NT2/D1 (cell line): Measurements from ENCODE around the gene BCL7A.

Experiments
- DNase-seq: peaks from one replicate; pipeline ENCODE4 v3.0.0-alpha.2; 2011; ENCODE audit warnings: low read depth, low spot score
- H3K27me3 ChIP-seq: 2 replicates; pipeline ENCODE4 v1.6.0; 2011; ENCODE audit warnings: mild to moderate bottlenecking; ENCODE audit not compliant: insufficient read length, insufficient read depth
- H3K36me3 ChIP-seq: 2 replicates; pipeline ENCODE4 v1.6.1; 2011; ENCODE audit warnings: mild to moderate bottlenecking, low read length, mixed read lengths; ENCODE audit not compliant: insufficient read depth, insufficient read length
- H3K4me1 ChIP-seq: 2 replicates; pipeline ENCODE4 v1.5.1; 2011; ENCODE audit not compliant: insufficient read depth, insufficient read length
- H3K4me3 ChIP-seq: 2 replicates; pipeline ENCODE4 v1.5.1; 2011; ENCODE audit warnings: low read depth; ENCODE audit not compliant: insufficient read length
- H3K9ac ChIP-seq: 2 replicates; pipeline ENCODE4 v1.6.0; 2011; ENCODE audit warnings: low read depth; ENCODE audit not compliant: insufficient read length
- H3K9me3 ChIP-seq: 2 replicates; pipeline ENCODE4 v1.5.1; 2011; ENCODE audit warnings: mild to moderate bottlenecking, low read length; ENCODE audit not compliant: insufficient read depth
- SUZ12 ChIP-seq: IDR thresholded peaks from 2 replicates; pipeline ENCODE4 v1.6.1; 2011; ENCODE audit not compliant: insufficient read length, insufficient read depth; ENCODE audit errors: extremely low read depth
- YY1 ChIP-seq: IDR thresholded peaks from 2 replicates; pipeline ENCODE4 v1.6.1; 2011; ENCODE audit not compliant: insufficient read length, insufficient read depth
- ZNF274 ChIP-seq: IDR thresholded peaks from 2 replicates; pipeline ENCODE4 v1.6.1; 2011; ENCODE audit warnings: mild to moderate bottlenecking, low read depth, low read length

The BCL7A gene

DNA sequence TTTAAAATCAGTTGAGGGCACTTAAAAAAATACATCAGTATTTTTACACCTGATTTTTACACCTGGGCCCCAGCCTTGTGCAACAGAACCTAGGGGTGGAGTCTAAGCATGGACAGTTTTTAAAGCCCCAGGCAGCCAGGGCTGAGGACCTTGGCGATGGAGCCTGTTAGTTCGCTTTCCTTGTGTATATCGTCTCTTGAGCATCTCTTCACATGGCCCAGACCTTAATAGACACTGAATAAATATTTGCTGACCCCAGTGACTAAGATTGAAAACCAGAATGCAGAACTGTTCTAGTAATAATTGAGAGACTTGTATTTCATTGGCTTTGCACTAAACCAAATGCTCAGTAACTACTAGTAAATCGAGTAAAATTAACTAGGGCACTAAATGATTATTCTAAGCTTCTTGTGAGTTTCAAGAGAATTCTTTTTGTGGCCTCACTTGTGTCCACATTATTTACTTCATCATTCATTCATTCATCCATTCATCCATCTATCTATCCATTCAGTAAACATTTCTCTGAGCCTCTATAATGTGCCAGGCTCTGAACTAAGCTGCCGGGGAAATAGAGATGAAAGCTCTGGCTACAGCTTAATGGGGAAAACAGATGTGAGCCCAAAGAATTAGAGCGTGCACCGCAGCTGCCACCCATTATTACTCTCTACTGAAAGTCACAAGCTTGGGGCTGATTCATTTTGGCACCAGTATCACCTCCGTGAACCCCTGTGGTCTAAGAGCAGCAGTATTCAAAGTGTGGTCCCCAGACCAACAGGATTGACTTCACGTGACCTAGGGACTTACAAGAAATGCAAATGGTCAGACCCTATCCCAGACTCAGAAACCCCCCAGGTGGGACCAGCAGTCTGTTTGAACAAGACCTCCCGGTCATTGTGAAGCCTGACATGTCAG, 30.7 kb upstream of the BCL7A start:
- Histone ChIP-seq H3K9me3 (no peaks in the 10 kb centered on the region; the same call in 1 of the 2 replicates), H3K36me3 (no peaks in the 10 kb centered on the region), H3K4me1 (no peaks in the 10 kb centered on the region), H3K4me3 (no peak overlapping the region), H3K9ac (no peak overlapping the region), H3K27me3 (no peaks in the 10 kb centered on the region)
- TF ChIP-seq YY1 (no peak), ZNF274 (no peak), SUZ12 (no peak)
- no peak for DNase-seq

DNA sequence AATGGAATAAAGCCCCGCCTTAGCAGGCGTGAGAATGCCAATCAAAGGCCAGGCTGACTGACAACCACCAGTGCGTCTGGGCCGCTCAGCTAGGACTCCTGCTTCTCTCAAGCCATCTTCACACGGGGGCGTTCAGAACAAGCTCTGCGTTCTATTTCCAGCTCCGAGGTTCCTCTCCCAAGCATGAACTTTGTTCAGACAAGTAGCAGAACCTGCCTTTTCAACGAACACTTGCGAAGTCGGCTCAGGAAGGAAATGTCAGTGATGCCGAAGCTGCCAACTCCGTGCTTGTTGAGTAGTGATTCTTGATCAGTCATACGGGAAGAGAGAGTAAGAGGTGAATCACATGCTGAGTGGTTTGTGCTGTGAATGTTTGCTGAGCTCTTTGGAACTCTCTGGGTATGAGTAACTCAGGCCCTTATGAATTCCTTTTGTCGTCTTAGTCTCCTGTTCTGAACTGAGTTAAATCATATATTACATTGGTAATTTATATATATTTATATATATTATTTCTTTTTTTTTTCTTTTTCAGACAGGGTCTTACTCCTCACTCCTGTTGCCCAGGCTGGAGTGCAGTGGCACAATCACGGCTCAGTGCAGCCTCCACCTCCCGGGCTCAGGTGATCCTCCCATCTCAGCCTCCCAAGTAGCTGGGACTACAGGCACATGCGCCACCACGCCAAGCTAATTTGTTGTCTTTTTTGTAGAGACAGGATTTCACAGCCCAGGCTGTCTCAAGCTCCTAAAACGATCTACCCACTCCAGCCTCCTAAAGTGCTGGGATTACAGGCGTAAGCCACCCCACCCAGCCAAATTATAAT, 29.4 kb upstream of the BCL7A start:
- Histone ChIP-seq H3K36me3 (no peaks in the 10 kb centered on the region), H3K9ac (no peak overlapping the region), H3K4me1 (no peaks in the 10 kb centered on the region), H3K4me3 (no peak overlapping the region), H3K27me3 (no peaks in the 10 kb centered on the region), H3K9me3 (no peaks in the 10 kb centered on the region; the same call in 1 of the 2 replicates)
- no peak for DNase-seq
- TF ChIP-seq YY1 (no peak), SUZ12 (no peak)

- H3K9me3 ChIP-seq: peaks cover 6% of the 10 kb centered on the region; the same call in 1 of the 2 replicates
- H3K9ac ChIP-seq: no peak overlapping the region
- TF ChIP-seq YY1: no peak
- no peak for TF ChIP-seq SUZ12
- TF ChIP-seq ZNF274: no peak
- no peak overlapping the region for H3K4me3 ChIP-seq
- no peak for DNase-seq
- no peaks in the 10 kb centered on the region for H3K27me3 ChIP-seq
- no peaks in the 10 kb centered on the region for H3K36me3 ChIP-seq
- H3K4me1 ChIP-seq: no peaks in the 10 kb centered on the region
Measured at GRCh38 chr12:121996050-121996944, 25.4 kb upstream of the BCL7A start.

GRCh38 chr12:121996945-121997612, 24.6 kb upstream of the BCL7A start:
- no peaks in the 10 kb centered on the region for H3K36me3 ChIP-seq
- DNase-seq: no peak
- no peak overlapping the region for H3K4me3 ChIP-seq
- peaks cover 6% of the 10 kb centered on the region; the same call in 1 of the 2 replicates for H3K9me3 ChIP-seq
- no peak overlapping the region for H3K9ac ChIP-seq
- H3K4me1 ChIP-seq: no peaks in the 10 kb centered on the region
- no peaks in the 10 kb centered on the region for H3K27me3 ChIP-seq
- TF ChIP-seq SUZ12 (no peak), YY1 (no peak), ZNF274 (no peak)

DNA sequence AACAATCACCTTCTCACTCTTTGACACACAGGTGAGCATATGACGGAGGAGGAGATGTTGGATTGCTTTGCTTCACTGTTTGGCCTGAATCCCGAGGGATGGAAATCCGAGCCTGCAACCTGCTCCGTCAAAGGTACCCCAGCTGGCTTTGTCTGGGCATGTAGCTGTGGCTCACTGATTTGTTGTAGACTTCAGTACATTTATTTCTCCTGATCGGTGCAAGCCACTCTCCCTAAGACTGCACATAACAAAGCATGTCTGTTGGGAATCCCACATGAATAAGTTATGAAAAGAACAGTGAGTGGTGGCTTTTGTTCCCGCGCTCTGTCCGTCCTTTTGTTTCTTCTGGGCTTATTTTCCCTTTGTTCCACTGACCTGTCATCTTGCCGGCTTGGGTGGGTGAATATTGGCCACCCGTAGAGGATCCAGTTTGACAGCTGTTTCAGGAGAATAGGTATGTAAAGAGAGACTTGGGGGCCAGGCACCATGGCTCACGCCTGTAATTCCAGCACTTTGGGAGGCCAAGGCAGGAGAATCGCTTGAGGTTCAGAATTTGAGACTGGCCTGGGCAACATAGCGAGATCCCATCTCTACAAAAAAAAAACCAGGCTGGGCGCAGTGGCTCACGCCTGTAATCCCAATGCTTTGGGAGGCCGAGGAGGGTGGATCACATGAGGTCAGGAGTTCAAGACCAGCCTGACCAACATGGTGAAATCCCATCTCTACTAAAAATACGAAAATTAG, 20.0 kb upstream of the BCL7A start:
- 0 out of 2 replicates have a peak, but pooled peaks cover 6% of the 10 kb centered on the region for H3K9me3 ChIP-seq
- no peaks in the 10 kb centered on the region for H3K27me3 ChIP-seq
- no peaks in the 10 kb centered on the region for H3K4me1 ChIP-seq
- H3K4me3 ChIP-seq: no peak overlapping the region
- H3K36me3 ChIP-seq: no peaks in the 10 kb centered on the region
- TF ChIP-seq ZNF274: no peak
- TF ChIP-seq SUZ12: no peak
- no peak for TF ChIP-seq YY1
- no peak overlapping the region for H3K9ac ChIP-seq
- no peak for DNase-seq
